ENCODE measurements around the gene TSPAN5. TPM values are rescaled to one million over a fixed set of nuclear protein-coding genes. Genes with fewer than 3 reads are reported as not detected.

The TSPAN5 gene
- total and polyA plus RNA-seq, 9 of the 15 experiments (the other 6 are each of a cell fraction or from before 2014, with no cell fraction given): 0.58 to 6.6 (median 0.73) TPM

DNA sequence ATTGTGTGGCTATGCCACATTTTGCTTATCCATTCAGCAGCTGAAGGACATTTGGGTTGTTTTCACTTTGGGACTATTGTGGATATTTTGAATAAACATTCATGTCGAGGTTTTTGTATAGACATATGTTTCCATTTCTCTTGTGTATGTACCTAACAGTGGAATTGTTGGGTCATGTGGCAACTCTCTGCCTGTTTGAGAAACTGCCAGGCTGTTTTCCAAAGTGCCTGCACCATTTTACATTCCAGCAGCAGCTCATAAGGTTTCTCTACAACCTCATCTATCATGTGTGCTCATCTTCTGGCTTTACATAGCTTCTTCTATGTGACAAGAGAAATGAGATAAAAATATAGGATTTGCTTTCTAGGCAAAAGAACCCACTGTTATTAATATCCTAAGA, 29.5 kb upstream of the TSPAN5 start:
- no peak for FAIRE-seq
- ChIA-PET POLR2A (interaction anchor here (1.2 kb wide), 1 partner anchor 8 kb away, joined by 4 read pairs; no protein-coding TSS in a partner anchor), CTCF (ENCODE audit: low intra/inter-chr PET ratio) (no interaction called here)
- no peak for DNase-seq (ENCODE audit: extremely low read depth in 1 of 4, low spot score in 3 of 4)
- Histone ChIP-seq H3K79me2 (ENCODE audit: control insufficient read depth, insufficient read depth, low read length) (no peaks in the 10 kb centered on the region), H3K36me3 (ENCODE audit: control insufficient read depth, insufficient read depth, low read length) (no peaks in the 10 kb centered on the region), H3K4me1 (replicated peaks in 1 of 2; ENCODE audit: control insufficient read depth in 2 of 2, insufficient read depth in 2 of 2, low read length in 2 of 2) (peaks cover 8 to 31% of the 10 kb centered on the region in 2 experiments; a peak in 4 of 5 replicates), H3K9me1 (ENCODE audit: control insufficient read depth, insufficient read depth, low read length) (no peaks in the 10 kb centered on the region), H3K4me2 (ENCODE audit: insufficient read depth, low read length) (no peak overlapping the region), H3K9ac (ENCODE audit: insufficient read depth in 1 of 2, low read depth in 2 of 2, low read length in 2 of 2) (no peak overlapping the region), H3K27me3 (ENCODE audit: control insufficient read depth in 2 of 2, insufficient read depth in 2 of 2, low read length in 2 of 2) (no peaks in the 10 kb centered on the region), H3K27ac (ENCODE audit: extremely low read depth, low read depth, low read length) (no peak overlapping the region), H3K4me3 (no peak overlapping the region), H4K20me1 (replicated peaks; ENCODE audit: control insufficient read depth, insufficient read depth, low read length) (no peaks in the 10 kb centered on the region), H3K9me3 (replicated peaks; ENCODE audit: control insufficient read depth, insufficient read depth, low read depth, low read length) (no peaks in the 10 kb centered on the region), H2AFZ (ENCODE audit: low read depth, low read length) (peak overlapping the region; percentile 64)
- BruUV-seq (replicated peaks): no TSS peak
- TF ChIP-seq THRAP3 (IDR thresholded peaks at IDR 0.05; ENCODE audit: borderline replicate concordance): no peak
- no peak for TF ChIP-seq SREBF2 (CRISPR knock-in tag; IDR thresholded peaks at IDR 0.05)
- no peak for TF ChIP-seq NR2F6 (CRISPR knock-in tag; IDR thresholded peaks at IDR 0.05)
- TF ChIP-seq CBX3 (IDR thresholded peaks at IDR 0.05; ENCODE audit: borderline replicate concordance in 1 of 2, low read length in 2 of 2): no peak
- TF ChIP-seq, protein P1, sequence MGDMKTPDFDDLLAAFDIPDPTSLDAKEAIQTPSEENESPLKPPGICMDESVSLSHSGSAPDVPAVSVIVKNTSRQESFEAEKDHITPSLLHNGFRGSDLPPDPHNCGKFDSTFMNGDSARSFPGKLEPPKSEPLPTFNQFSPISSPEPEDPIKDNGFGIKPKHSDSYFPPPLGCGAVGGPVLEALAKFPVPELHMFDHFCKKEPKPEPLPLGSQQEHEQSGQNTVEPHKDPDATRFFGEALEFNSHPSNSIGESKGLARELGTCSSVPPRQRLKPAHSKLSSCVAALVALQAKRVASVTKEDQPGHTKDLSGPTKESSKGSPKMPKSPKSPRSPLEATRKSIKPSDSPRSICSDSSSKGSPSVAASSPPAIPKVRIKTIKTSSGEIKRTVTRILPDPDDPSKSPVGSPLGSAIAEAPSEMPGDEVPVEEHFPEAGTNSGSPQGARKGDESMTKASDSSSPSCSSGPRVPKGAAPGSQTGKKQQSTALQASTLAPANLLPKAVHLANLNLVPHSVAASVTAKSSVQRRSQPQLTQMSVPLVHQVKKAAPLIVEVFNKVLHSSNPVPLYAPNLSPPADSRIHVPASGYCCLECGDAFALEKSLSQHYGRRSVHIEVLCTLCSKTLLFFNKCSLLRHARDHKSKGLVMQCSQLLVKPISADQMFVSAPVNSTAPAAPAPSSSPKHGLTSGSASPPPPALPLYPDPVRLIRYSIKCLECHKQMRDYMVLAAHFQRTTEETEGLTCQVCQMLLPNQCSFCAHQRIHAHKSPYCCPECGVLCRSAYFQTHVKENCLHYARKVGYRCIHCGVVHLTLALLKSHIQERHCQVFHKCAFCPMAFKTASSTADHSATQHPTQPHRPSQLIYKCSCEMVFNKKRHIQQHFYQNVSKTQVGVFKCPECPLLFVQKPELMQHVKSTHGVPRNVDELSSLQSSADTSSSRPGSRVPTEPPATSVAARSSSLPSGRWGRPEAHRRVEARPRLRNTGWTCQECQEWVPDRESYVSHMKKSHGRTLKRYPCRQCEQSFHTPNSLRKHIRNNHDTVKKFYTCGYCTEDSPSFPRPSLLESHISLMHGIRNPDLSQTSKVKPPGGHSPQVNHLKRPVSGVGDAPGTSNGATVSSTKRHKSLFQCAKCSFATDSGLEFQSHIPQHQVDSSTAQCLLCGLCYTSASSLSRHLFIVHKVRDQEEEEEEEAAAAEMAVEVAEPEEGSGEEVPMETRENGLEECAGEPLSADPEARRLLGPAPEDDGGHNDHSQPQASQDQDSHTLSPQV (IDR thresholded peaks at IDR 0.05): no peak
- no peak for TF ChIP-seq ZNF75A (CRISPR knock-in tag; IDR thresholded peaks at IDR 0.05)
- TF ChIP-seq MAFF (IDR thresholded peaks at IDR 0.05; ENCODE audit: low read length): no peak
- TF ChIP-seq IFI16 (CRISPR knock-in tag; IDR thresholded peaks at IDR 0.05): no peak
- ATAC-seq: no peak
- in situ Hi-C loops (cut with MboI): no loop called here
- 24% methylated on average over 1 of the region's 1 CpG for WGBS (ENCODE audit: insufficient coverage, low coverage, missing lambda C conversion rate)
- intact Hi-C loops (cut with micrococcal nuclease): no loop called here

Data from K562 (cell line).